ENCODE results near the gene SLC17A7.

DNA sequence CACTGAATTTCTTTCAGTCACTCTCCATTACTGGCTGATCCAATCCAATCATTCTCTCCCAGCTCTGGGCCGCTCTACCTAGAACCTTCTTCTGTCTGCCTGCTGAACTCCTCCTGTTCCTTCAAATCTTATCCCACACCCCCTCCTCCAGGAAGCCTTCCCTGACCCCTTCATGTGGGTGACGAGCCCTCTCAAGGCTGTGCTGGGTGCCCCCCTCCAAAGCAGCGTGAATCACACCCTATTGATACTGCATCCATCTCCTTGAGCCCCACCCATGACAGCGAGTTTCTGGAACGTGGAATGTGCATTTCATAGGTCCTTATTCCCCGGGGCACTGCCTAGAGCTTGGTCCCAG, 7.1 kb upstream of the SLC17A7 start:
- no peak for TF ChIP-seq EP300 (IDR thresholded peaks at IDR 0.05; ENCODE audit: borderline replicate concordance in 1 of 2, low read depth in 2 of 2, low read length in 2 of 2)
- no peak for TF ChIP-seq TAF1 (IDR thresholded peaks at IDR 0.05; ENCODE audit: low read depth, low read length)
- TF ChIP-seq, protein P1, sequence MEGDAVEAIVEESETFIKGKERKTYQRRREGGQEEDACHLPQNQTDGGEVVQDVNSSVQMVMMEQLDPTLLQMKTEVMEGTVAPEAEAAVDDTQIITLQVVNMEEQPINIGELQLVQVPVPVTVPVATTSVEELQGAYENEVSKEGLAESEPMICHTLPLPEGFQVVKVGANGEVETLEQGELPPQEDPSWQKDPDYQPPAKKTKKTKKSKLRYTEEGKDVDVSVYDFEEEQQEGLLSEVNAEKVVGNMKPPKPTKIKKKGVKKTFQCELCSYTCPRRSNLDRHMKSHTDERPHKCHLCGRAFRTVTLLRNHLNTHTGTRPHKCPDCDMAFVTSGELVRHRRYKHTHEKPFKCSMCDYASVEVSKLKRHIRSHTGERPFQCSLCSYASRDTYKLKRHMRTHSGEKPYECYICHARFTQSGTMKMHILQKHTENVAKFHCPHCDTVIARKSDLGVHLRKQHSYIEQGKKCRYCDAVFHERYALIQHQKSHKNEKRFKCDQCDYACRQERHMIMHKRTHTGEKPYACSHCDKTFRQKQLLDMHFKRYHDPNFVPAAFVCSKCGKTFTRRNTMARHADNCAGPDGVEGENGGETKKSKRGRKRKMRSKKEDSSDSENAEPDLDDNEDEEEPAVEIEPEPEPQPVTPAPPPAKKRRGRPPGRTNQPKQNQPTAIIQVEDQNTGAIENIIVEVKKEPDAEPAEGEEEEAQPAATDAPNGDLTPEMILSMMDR (IDR thresholded peaks at IDR 0.05; ENCODE audit: control extremely low read depth in 1 of 3, insufficient read depth in 1 of 3, low read depth in 1 of 3, low read length in 3 of 3), result no peak
- TF ChIP-seq CHD2 (IDR thresholded peaks at IDR 0.05; ENCODE audit: low read length), result no peak
- TF ChIP-seq ZNF274 (IDR thresholded peaks at IDR 0.05; ENCODE audit: borderline replicate concordance, extremely low read depth, low read length), result no peak
